Endometrium (tissue), 2 donors: ENCODE results near the gene TOR2A.
"Not testable (repeated sequence)": the region's sequence is repeated elsewhere in the genome, so short reads cannot be mapped to it uniquely, and the experiment has no call there.

Experiments
- FAIRE-seq: peaks from 2 replicates; lab custom pipeline; 2012; peaks lifted over from hg19 to GRCh38; lab: Jason Lieb, UNC
- donor health status: control.
- donor health status: control.

The TOR2A gene

GRCh38 chr9:127768698-127769097 is 33.6 kb upstream of the TOR2A start:
- no peak for FAIRE-seq

GRCh38 chr9:127767909-127768331 is 32.8 kb upstream of the TOR2A start:
- FAIRE-seq: no peak

- FAIRE-seq: no peak
Observed at GRCh38 chr9:127767410-127767809, 32.3 kb upstream of the TOR2A start.

GRCh38 chr9:127765418-127765817 is 30.3 kb upstream of the TOR2A start:
- FAIRE-seq: no peak

- no peak for FAIRE-seq
Observed at GRCh38 chr9:127763918-127764384, 28.9 kb upstream of the TOR2A start.

GRCh38 chr9:127762111-127762676 is 27.1 kb upstream of the TOR2A start:
- no peak for FAIRE-seq

GRCh38 chr9:127761491-127761956 is 26.4 kb upstream of the TOR2A start:
- FAIRE-seq: no peak

GRCh38 chr9:127761061-127761460 is 26.0 kb upstream of the TOR2A start:
- no peak for FAIRE-seq

GRCh38 chr9:127758843-127759242 is 23.7 kb upstream of the TOR2A start:
- no peak for FAIRE-seq

- FAIRE-seq: not testable (repeated sequence)
Observed at GRCh38 chr9:127756776-127757175, 21.7 kb upstream of the TOR2A start.

- FAIRE-seq: no peak
Observed at GRCh38 chr9:127756233-127756632, 21.1 kb upstream of the TOR2A start.

GRCh38 chr9:127755061-127756060 is 20.3 kb upstream of the TOR2A start:
- no peak for FAIRE-seq

- no peak for FAIRE-seq
Observed at GRCh38 chr9:127754099-127755060, 19.3 kb upstream of the TOR2A start.

GRCh38 chr9:127753622-127754021 is 18.5 kb upstream of the TOR2A start:
- FAIRE-seq: no peak

GRCh38 chr9:127753148-127753547 is 18.1 kb upstream of the TOR2A start:
- FAIRE-seq: no peak

GRCh38 chr9:127751269-127752054 is 16.4 kb upstream of the TOR2A start:
- no peak for FAIRE-seq

GRCh38 chr9:127749090-127749787 is 14.1 kb upstream of the TOR2A start:
- FAIRE-seq: no peak

GRCh38 chr9:127746959-127747569 is 12.0 kb upstream of the TOR2A start:
- no peak for FAIRE-seq

GRCh38 chr9:127744398-127745110 is 9.5 kb upstream of the TOR2A start:
- no peak for FAIRE-seq
